Measurements from ENCODE around the gene TSPAN11. TPM values are rescaled to one million over a fixed set of nuclear protein-coding genes. Genes with fewer than 3 reads are reported as not detected.
A peak's percentile ranks its signal among the peaks of the same experiment; 100 is the strongest.

The TSPAN11 gene, protein sequence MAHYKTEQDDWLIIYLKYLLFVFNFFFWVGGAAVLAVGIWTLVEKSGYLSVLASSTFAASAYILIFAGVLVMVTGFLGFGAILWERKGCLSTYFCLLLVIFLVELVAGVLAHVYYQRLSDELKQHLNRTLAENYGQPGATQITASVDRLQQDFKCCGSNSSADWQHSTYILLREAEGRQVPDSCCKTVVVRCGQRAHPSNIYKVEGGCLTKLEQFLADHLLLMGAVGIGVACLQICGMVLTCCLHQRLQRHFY
- 1 to 10 TPM in 6 of 9 donors, under 1 TPM in 3; 0.30 to 6.2 (median 1.4) TPM for total RNA-seq
- 1 to 10 TPM in 1 of 3 donors, under 1 TPM in 2; 0.74 to 1.2 (median 0.95) TPM for polyA plus RNA-seq
- long read RNA-seq, donor 1, partial matches to known transcripts = 0 of 1 reads
- long read RNA-seq, donor 1, other reads (novel, unspliced or antisense) = 0 of 1 reads
- long read RNA-seq, donor 2 = 0 reads
- long read RNA-seq, donor 3, partial matches to known transcripts = 0 of 1 reads
- long read RNA-seq, donor 3, other reads (novel, unspliced or antisense) = 0 of 1 reads
- long read RNA-seq, donor 4, partial matches to known transcripts = 0 of 1 reads
- long read RNA-seq, donor 4, other reads (novel, unspliced or antisense) = 1 of 1 reads
- long read RNA-seq, donor 5, partial matches to known transcripts = 0 of 1 reads
- long read RNA-seq, donor 5, other reads (novel, unspliced or antisense) = 0 of 1 reads
- long read RNA-seq, donor 6, partial matches to known transcripts = 0 of 1 reads
- long read RNA-seq, donor 6, other reads (novel, unspliced or antisense) = 1 of 1 reads
- long read RNA-seq, donor 7 = 0 reads
- long read RNA-seq, donor 8, partial matches to known transcripts = 0 of 2 reads
- long read RNA-seq, donor 8, other reads (novel, unspliced or antisense) = 0 of 2 reads
- long read RNA-seq, donor 9 = 0 reads
- long read RNA-seq, donor 10, partial matches to known transcripts = 0 of 1 reads
- long read RNA-seq, donor 10, other reads (novel, unspliced or antisense) = 0 of 1 reads

DNA sequence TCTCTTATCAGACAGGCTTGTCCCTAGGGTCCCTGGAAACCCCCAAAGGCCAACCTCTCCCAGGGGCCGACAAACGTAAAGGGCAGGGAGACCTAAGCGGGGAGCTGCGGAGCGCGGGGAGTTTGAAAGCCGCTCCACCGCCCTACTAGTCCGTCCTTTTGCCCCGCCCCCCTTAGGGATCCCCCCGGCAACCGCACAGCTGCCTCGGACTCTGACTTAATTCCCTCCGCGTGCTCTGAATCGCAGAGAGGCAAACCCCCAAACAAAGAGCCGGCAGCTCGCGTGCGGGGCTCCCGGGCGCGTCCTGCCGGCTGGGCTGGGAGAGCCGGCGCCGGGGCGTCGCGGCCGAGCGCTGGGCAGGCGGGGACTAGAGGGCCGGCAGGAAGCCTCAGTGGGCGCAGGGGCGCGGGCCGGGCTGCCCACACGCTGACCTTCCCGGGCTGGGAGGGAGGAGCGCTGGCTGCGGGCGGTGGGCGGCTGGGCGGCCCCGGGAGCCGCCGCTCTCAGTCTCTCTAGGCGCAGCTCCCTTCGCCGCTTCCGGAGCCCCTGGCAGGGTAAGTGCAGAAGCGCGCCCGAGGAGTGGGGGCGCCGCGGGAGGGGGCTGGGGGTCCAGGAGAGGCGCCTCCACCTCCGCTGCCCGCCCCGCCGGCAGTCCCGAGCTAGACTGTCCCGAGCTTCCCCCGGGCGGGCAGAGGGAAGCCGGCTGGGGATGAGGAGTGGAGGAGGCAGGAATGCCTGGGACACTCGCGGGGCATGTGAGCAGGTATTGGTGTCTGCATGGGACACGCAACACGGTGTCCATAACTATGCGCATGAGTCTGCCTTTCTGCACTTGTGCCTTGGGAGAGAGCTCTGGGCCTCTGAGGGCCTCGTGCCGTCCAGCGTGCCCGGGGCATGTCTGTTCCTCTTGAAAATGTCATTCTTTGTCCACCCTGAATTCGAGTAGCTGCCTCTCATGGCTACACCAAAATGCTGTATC lies at the start of gene TSPAN11:
TSPAN11 (plus strand) TSS at position 506 of the 979 bp plus-strand sequence. CDS start 27,244 bp downstream, outside the sequence.
- Histone ChIP-seq H3K36me3 (replicated peaks in 1 of 2) (no peaks in the 10 kb centered on the region), H3K27ac (no peak within 1 kb of the TSS), H3K27me3 (peaks cover 14% of the 10 kb centered on the region), H3K4me3 (peak within 1 kb of the TSS in 1 of 4 donors; percentile 44), H3K4me1 (replicated peaks in 1 of 2) (no peaks in the 10 kb centered on the region), H3K9me3 (replicated peaks in 1 of 3) (no peaks in the 10 kb centered on the region)
- peak in 2 of 7 donors; percentile 5 to 23 for DNase-seq
- intact Hi-C loops (cut with DNase I) = no loop called here
- TF ChIP-seq POLR2A (IDR thresholded peaks at IDR 0.05) = no peak
- TF ChIP-seq, protein P1, sequence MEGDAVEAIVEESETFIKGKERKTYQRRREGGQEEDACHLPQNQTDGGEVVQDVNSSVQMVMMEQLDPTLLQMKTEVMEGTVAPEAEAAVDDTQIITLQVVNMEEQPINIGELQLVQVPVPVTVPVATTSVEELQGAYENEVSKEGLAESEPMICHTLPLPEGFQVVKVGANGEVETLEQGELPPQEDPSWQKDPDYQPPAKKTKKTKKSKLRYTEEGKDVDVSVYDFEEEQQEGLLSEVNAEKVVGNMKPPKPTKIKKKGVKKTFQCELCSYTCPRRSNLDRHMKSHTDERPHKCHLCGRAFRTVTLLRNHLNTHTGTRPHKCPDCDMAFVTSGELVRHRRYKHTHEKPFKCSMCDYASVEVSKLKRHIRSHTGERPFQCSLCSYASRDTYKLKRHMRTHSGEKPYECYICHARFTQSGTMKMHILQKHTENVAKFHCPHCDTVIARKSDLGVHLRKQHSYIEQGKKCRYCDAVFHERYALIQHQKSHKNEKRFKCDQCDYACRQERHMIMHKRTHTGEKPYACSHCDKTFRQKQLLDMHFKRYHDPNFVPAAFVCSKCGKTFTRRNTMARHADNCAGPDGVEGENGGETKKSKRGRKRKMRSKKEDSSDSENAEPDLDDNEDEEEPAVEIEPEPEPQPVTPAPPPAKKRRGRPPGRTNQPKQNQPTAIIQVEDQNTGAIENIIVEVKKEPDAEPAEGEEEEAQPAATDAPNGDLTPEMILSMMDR (IDR thresholded peaks at IDR 0.05) = no peak
- 9 to 27% (median 11%) methylated on average over 8 to 78 of the region's 78 CpGs for WGBS, 4 donors

DNA sequence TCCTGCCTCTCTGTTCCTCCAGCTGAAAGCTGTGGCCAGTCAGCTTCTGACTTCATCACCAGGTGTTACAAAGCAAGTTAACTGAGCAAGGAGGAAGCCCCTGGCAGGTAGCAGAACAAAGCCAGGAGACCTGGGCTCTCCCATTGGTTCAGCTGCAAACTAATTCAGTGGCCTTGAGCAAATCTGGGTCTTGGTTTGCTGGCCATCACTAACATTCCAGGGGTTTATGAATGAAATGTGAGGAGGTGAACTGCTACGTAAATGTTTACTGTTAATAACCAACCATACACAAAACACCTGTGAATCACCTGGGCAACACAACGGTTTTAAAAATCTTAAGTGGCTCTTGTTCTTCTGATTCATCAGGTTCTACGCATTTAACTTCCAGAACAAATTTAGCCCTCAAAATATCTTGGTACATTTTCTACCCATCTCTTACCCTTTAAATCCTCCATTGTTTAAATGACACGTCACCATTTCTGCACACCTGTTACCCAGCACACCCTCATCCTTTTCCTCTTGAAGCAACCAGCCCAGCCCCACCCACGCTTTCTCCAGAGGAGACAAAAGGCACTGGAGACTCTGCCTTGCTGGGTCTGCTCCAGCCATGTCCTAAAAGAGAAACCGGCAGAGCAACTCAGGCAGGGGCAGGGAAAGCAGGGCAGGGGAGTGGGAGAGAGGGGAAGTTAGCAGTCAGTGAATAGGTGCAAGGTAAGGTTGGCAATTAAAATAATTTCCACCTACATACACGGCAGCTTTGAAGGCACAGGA lies 49.3 kb upstream of the TSPAN11 start:
- 73 to 83% (median 83%) methylated on average over 7 of the region's 7 CpGs for WGBS, 4 donors
- H3K27ac ChIP-seq = no peak overlapping the region
- intact Hi-C loops (cut with DNase I) = loop anchor here in 1 of 2 donors (10.0 kb wide), 1 partner anchor 108 kb away; no protein-coding TSS in a partner anchor
- H3K4me3 ChIP-seq = no peak overlapping the region
- no peaks in the 10 kb centered on the region for H3K27me3 ChIP-seq
- no peak for DNase-seq
- no peaks in the 10 kb centered on the region for H3K36me3 ChIP-seq (replicated peaks in 1 of 2)
- no peaks in the 10 kb centered on the region for H3K9me3 ChIP-seq (replicated peaks in 1 of 3)
- TF ChIP-seq POLR2A (IDR thresholded peaks at IDR 0.05) = no peak
- TF ChIP-seq, protein P1 (IDR thresholded peaks at IDR 0.05) = no peak
- H3K4me1 ChIP-seq (replicated peaks in 1 of 2) = no peaks in the 10 kb centered on the region

DNA sequence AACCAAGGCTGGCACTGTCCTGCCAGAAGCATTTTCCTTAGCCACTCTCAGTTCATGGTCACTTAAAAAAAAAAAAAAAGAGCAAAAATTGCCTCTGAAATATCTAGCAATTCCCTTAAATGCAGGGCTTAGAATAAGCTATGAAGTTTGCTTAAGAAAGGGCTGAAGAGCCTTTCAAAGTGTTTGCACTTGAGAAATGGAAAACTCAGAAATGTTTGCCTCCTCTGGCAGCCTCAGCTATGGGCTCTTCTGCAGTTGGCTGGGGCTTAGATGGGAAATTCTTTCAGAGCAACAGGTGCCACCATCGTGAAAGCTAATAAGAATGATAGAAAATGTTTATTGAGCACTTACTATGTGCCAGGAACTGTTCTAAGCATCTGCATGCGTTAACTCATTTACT lies 48.5 kb upstream of the TSPAN11 start:
- intact Hi-C loops (cut with DNase I) = loop anchor here in 1 of 2 donors (10.0 kb wide), 1 partner anchor 107 kb away; no protein-coding TSS in a partner anchor
- H3K4me3 ChIP-seq = no peak overlapping the region

More for the DNA sequence above, 48.5 kb upstream of the TSPAN11 start:
- DNase-seq = no peak
- WGBS, 4 donors = 61 to 93% (median 85%) methylated on average over 2 of the region's 2 CpGs
- Histone ChIP-seq H3K9me3 (replicated peaks in 1 of 3) (no peaks in the 10 kb centered on the region), H3K27me3 (no peaks in the 10 kb centered on the region), H3K36me3 (replicated peaks in 1 of 2) (no peaks in the 10 kb centered on the region), H3K4me1 (replicated peaks in 1 of 2) (no peaks in the 10 kb centered on the region), H3K27ac (no peak overlapping the region)
- TF ChIP-seq, protein P1 (IDR thresholded peaks at IDR 0.05) = no peak
- TF ChIP-seq POLR2A (IDR thresholded peaks at IDR 0.05) = no peak

Measured in adrenal gland (tissue), 19 donors.